GM19455 (cell line): ENCODE measurements around the gene PAX3.

ENCODE experiments used
- ATAC-seq: cut with Tn5 transposase; IDR thresholded peaks from one replicate; pipeline ENCODE4 v1.9.1; 2021; ENCODE audit not compliant: unreplicated experiment

Gene PAX3

DNA sequence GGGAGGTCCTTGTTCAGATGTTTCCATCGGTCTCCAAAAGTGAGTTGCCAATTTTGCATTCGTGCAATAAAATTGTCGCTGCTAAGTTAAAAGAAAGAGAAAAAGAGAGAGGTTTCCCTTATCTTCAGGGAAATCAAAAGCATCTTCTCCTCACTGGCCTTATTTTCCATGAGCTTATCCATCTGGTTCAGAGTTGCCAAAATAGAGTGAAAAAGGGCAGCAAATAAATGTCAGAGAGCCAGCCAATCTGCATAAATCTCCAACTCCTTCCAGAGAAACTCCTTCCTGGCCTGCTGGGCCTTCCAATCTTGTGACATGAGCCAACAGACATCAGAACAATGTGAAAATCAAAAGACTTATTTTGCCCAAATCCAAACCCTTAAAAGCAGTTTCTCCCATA lies 28.4 kb downstream of the PAX3 start:
- no peak for ATAC-seq

DNA sequence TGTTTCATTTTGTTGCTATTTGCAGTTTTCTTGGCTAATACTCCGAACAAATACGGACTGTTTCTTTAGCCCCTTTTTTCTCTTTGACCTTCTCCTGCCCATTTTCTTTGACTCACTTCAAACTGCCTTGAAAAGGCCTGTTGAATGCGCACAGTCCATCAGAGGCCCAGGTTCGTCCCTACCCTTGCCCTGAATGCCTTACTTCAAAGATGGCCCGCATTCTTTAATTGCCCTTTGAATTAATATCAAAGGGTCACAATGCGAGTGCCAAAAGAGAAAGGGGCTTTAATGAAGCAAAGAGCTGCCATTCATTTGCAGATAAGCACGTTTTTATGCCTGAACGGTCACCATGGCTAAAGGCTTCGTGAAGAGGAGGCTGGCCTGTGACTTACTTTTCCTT lies 29.7 kb downstream of the PAX3 start:
- no peak for ATAC-seq

DNA sequence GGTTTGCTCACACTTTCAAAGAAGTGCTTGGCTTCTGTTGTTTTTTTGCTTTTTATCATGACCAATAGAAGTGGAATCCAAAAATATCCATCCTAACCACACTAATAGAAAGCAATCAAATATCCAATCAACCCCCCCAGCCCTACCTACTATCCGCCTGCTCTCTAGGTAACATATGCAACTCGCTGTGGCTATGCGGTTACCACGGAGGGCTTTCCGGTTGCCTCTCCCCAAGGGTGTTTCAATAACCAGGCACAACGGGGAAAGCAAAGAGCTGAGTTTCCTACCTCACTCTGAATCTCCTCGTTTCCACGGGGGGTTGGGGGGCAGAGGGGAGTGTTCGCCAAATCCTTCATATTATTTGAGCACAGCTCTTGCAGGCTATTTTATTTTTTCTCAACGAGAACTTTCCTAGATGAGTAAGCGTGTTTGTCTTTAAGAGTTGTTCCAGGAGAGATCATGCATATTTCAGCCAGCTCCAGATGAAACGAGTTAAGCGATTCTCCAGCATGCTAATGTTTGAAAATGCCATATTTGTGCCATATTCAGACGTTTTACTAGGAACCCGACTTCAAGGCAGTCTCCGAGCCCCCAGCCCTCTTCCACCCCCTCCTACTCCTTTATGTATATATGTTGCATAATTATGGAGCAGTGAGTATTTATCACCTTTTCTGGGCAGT lies 30.3 kb downstream of the PAX3 start:
- no peak for ATAC-seq

DNA sequence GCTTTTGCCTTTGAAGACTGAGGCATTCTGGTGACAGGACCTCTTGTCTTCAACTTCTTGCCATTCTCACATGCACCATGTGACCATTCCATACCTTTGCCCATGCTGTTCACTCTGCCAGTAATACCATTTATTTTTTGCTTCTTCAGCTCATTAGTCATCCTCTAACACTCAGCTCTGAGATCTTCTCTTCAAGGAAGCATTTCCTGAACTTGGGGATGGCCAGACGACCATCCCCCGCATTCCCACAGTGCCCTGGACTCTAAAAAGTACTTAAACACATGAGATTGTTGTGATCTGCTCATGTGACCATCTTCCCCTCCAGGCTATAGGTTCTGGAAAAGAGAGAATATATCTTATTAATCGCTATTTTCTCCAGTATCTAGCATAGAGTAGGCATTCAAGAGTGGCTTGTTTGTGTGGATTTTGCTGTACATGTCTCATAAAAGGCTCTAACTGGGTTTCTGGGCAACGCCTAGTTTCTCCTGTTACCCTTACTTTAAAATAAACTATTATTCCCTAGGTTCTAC lies 33.9 kb downstream of the PAX3 start:
- ATAC-seq: no peak

DNA sequence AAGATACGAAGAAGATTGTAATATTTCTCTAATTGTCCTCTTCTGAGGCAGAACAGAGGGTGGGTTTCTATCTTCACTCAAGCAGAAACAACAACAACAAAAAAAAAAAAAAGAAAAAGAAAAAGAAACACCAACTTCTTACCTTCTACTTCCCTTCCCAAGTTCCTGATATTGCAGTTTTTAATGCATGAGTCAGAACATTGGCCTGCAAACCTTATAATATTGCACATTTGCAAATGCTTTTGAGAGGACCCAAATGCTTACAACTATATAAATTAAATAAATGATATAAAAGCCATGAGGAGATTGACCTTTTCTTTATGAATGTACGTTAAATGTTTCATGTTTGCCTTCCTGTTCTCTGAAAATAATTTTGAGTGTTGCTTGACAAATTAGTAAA lies 37.3 kb downstream of the PAX3 start:
- no peak for ATAC-seq

DNA sequence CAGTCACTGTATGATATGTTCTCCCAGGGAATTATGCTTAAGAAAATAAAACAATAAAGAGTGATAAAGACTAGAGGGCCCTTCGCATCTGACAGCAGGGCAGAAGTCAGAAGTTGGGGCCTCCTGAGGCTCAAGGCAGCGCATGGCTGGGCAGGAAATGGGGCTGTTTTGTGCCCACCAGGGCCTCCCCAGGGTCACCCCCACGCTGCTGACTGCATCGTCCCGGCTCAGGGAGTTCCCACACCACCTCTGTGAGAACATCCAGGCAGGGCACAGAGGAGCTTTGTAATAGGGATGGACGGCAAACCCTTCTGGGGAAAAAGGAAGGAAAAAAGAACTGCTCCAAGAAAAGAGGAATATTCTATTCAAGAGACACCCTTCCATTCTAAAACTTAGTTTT lies 41.2 kb downstream of the PAX3 start:
- no peak for ATAC-seq

DNA sequence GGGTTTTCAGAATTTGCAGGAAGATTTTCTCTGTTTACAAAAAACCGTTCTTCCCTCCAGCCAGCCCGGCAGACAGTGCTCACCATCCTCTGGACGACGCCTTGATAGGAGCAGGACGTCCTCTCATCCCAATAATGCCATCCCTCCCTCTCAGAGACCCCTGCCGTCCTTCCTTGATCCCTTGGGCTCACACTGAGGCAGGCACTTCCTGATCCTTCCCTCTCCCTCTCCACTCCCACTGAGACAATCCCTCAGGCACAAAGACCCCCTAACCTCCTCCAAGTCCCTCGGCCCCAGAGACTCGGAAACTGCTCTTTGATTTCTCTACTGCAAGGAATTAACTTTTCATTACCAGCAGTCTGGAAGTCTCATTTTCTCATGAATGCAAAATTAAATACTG lies 42.5 kb downstream of the PAX3 start:
- ATAC-seq: no peak

DNA sequence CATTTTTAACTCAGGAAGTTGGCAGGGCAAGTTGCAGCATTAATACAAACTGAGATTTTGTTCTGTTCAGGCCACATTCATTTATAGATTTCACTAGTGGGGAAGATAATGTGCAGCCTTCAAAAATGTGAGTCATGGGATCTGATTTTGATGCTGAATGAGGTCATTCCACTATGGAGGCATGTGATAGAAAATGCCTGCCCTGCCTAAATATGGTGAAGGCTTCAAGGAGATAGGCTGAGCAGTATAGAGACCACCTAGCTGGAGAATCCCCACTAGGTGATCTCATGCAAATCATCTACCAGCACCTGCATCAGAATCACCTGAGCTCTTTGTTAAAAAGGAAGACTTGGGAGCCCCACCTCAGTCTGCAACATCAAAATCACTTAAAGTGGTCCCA lies 43.7 kb downstream of the PAX3 start:
- ATAC-seq: no peak

DNA sequence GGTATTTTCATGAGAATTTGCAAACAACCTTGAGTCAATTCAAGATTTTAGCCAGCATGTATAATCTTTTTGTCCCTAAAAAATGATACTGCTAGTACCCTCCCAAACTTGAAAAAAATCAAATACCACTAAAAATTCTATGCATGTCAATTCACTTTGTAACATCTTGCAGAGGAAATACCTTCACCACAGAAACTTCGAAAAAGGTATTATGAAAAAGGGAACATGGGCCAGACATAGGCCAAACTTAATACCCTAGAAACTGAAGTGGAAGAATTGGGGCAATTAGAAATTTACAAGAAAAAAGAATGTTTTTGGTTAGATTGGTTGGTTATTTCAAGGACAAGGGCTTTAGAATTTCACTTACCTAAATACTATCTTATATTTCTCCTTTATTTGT lies 48.5 kb downstream of the PAX3 start:
- no peak for ATAC-seq

DNA sequence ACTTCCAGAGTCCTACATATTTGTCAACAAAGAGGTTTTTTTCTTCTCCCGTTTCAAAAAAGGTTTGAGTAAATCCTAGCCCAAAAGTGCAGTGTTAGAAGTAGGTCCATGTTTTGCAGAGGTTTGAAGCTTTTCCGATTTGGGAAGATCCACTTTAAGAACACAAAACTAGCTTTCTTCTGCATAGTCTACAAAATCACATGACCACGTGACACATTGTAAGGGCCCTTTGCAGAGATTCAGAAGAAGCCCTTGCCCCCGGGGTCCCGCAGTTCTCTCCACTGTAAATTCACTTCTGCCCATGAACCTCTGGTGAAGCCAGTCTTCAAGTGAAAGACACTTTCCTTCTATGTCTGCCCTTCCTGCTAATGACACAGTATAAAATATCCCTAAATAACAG lies 49.4 kb downstream of the PAX3 start:
- no peak for ATAC-seq

DNA sequence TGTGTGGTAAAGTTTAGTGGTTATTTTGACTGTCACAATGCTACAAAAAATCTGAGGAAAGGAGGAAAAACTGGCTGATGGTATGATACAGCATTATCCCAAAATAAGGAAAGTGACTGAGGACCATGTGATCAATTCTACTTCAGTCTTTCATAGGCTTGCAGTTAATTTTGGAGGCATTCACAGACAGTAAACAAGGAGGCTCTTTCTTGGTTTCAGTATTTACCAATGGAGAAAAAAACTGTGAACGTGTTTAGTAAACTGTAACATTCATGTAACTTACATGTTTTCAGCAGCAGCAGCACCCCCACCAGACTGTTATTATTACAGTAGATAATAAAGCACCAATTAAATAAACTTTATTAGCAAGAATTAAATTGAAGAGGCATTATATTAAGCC lies 50.0 kb downstream of the PAX3 start:
- no peak for ATAC-seq

DNA sequence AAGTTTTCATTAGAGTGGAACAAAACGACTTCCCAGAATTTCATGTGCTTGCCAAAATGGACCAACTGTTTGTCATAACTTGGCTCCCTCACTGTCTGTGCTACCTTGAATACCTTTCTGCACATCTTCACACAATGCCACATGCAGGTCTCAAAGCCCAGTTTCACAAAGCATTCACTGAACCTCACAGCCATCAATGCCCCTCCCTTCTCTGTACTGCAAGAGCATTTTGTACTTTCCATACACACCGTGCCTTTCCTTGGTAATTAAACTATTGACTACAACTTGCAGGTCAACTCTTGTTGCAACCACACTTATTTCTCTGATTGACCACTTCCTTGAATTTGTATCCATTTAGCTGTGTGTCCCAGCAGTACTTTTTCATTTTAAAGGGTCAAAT lies 50.5 kb downstream of the PAX3 start:
- ATAC-seq: no peak

DNA sequence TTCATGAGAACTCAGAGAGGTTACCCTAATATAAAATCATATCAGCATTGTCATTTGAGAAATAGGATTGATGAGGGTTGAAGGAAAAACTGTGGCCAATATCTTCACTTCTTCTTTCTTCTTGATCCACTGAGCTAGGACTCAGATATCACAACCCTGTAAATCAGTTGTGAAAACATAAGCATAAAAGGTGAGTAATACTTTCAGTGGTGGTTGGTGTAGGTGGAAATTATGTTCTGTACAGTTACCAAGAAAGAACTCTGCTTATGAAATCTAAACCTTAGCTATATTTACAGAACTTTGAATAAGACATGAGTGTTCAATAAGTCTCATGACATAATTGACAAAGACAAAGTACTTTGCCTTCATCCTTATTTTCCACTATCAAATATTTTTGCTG lies 56.3 kb downstream of the PAX3 start:
- no peak for ATAC-seq

DNA sequence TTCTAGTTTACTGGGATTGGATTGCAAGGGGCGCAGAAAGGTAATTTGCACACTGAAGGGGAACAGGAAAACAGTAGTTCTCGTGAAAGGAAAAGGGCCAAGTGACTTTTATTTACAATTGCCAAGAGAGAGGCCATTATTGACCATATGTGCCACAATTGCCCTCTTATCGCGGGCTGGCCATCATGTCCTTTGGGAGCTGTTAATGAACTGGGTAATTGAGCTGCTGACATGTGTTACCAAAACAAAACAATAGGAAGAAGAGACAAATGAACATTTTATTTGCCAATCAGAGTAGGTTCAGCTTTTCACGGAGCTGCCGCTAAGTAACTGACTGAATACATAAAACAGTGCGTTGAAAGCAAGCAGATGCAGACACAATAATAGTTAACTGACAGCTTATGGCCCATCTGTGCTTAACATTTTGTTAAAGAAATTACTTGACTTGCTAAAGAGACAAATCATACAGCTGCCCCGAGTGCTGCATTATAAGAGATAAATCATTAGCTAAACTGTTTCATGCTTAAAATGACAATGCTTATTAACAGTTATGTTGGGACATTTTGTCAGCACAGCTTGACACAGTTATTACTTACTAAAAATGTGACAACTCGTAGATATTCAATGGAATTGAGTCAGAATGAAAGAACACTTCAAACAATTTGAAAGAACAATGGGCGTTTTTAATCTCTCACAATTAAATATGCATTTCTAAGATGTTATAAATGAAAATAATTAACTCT lies 57.5 kb downstream of the PAX3 start:
- ATAC-seq: no peak

DNA sequence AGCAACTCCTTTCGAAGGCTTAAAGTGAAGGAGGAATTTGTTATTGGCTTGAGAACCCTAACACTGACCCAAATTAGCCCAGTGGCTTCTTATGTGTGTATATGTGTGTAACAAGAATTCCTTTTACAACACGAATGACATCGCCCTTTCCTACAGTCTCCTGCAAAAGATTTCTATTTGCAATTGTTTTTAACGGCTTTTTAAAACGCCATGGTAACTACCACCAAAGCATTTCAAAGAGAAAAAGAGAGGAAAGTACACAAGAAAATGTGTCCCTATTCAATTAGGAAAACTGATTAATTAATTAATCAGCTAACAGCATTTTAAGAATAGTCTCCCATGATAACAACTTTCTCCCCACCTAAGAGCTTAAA lies 58.1 kb downstream of the PAX3 start:
- ATAC-seq: no peak

DNA sequence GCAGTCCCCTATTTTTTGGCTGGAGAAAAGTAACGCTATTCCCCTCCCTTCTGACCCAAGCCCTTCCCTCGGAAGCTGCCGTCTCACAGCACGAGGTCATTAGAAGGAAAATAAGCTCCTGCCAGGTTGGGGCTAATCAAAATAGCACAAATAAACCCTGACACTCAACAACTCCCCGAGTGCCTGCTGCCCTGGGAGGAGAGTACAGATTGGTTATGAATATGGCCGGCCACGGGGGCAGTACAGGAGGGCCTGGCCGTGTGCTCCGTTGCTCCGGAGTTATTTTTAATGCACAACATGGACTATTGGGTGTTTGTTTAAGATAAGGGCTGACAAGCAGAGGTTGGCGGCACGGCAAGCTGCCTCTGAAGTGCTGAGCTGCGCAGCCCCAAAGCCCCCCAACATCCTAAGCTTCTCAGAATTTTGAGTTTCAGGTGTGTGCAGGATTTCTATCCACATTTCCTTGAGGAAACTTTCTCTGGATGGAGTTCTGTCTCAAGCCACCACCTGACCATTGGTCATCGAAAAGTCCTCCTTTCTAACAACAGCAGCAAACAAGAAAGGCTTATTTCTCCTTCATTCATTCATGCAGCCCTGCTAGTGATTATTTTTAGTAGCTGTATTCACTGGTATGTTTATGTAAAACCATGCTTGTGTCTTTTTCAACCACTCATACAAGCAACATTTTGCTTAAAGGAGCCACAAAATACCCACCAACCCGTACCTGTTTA lies 58.7 kb downstream of the PAX3 start:
- no peak for ATAC-seq

DNA sequence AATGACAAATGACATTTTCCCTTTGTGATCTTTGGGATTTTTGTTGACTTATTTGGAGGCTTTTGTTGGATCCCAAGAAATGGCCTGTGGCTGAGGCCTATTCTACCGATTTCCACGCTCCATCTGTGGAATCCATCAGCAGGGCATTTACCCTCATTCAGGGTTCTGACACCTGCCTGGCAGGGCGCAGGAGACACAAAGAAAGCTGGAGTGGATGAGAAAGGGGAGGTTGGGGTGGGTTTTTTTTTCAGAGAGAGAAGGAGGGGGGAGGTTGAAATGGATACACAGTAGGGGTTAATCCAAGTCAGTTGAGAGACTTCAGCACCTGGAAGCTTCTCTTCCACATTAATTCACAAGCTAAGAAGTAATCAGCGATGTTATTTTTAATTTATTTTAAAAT lies 59.7 kb downstream of the PAX3 start:
- no peak for ATAC-seq

DNA sequence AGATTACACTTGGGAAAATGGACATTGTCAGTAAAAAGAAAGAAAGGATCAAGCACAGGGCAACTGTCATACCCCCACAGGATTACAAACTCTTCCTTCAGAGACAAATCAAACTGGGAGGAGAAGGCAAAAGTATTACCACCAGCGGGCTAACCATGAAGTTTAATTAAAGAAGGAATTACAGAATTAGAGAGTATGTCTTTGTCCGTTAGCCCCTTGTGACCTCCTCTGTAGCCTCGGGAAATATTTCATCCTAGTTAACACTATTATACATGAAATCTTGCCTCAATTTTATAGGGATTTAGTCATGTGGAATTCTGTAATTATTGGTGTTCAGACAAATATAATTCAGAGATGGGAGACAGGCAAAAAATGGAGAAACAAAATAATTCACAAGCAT lies 60.7 kb downstream of the PAX3 start:
- no peak for ATAC-seq

DNA sequence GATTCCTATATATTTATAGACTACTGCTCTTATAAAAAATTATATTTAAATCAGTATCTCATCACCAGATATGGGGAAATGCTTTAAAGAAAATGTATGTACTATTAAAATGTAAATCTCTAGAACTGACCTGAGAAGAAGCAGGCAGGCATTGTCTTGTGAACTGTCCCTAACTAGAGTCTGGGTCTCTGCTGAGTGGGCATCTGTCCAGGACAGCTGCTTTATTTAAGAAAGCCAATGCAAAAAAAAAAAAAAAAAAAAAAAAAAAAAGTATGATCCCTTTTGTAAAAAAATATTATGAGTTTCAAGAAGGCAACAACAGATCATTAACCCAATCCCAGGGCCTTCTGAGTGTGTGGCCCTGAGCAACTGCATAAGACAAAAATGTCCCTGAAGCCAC lies 66.0 kb downstream of the PAX3 start:
- no peak for ATAC-seq

DNA sequence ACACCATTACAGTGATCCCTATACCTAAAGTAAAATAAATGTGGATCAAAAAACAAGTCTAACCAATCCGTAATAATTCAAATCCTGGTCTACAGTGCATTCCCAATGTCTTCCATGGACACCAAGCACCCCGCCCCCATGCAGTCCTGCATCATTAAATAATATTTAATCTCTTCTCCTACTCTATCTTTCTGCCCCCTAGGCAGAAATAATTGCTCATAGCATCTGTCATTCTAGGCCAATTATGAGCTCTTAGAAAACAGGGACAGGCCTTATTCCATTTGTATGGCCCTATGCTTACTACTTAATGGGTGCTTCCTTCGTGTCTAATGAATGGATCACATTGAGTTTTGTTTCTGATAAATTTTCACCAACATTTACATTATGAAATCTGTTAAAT lies 66.4 kb downstream of the PAX3 start:
- no peak for ATAC-seq

DNA sequence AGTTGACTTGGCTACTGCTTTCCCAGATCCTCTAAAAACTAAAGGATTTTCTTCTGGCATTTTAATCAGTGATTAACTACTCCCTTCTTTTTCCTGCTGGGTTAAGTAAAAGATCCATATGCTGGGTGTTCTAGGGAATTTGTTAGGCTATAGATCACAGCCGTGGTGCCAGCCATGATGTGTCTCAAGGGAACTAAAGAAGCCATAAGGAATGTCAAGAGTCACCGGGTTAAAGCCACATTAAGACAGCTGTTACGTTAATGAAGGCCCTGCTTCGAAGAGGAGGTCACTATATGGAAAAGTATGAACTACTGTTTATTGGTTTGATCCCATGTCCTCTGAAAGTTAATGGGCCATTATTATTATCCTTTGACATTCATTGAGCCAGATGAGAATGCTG lies 70.7 kb downstream of the PAX3 start:
- no peak for ATAC-seq

DNA sequence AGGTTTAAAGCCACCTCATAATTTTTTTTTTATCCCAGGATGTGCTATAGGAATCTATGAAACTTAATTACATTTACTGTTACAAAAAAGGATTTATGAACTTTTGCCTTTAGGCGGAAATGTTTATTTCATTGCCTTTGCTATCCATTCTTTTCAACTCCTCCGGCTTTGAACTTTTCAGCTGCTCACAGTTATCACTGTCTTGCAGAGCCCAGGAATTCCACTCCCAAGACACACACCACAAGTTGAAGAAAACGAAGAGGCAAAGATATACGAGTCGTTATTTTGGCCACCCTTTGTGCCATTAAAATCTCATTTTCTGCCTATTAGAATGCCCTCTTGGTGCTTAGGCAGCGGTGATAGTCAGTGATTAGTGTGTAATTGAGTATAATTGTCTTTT lies 80.0 kb downstream of the PAX3 start:
- no peak for ATAC-seq
